Naive thymus-derived CD4-positive, alpha-beta T cell (primary cell): ENCODE results near the gene FYN. TPM values are rescaled to one million over a fixed set of nuclear protein-coding genes. Genes with fewer than 3 reads are reported as not detected.

Experiments
- ATAC-seq: fragments of 150-1000 bp; cut with Tn5 transposase; 2 replicates; pipeline ENCODE4 v1.10.0; 2021; ENCODE audit warnings: mild to moderate bottlenecking, moderate library complexity
- CTCF ChIA-PET: fragments of 350-600 bp; sonication (Branson Sonifier 250); formaldehyde crosslinking; loops from one replicate; lab custom pipeline; 2021; ENCODE audit warnings: antibody characterized with exemption; lab: Charles Lee
- POLR2A ChIA-PET: fragments of 350-600 bp; sonication (Branson Sonifier 250); formaldehyde crosslinking; loops from one replicate; lab custom pipeline; 2021; ENCODE audit warnings: antibody characterized with exemption, inconsistent platforms; lab: Charles Lee
- DNase-seq, 9 donors: peaks; one replicate each; pipeline versions ENCODE4 v3.0.0 to v3.0.0-alpha.2; 2020 to 2022; ENCODE audit warnings: mixed read lengths in 1 of 9
- H3K27ac ChIP-seq: one replicate; pipeline ENCODE4 v1.7.0; 2013; ENCODE audit warnings: mild to moderate bottlenecking, low read depth, low read length, moderate library complexity
- H3K27me3 ChIP-seq, 2 donors: one replicate each; pipeline ENCODE4 v1.7.0; 2013; ENCODE audit warnings: low read length in 2 of 2, mild to moderate bottlenecking in 2 of 2, moderate library complexity in 2 of 2; ENCODE audit not compliant: control insufficient read depth in 2 of 2, insufficient read depth in 2 of 2
- H3K36me3 ChIP-seq, 3 experiments: 1 replicate in 2 of 3; 2 replicates in 1 of 3; pipeline ENCODE4 v1.7.0; 2013; ENCODE audit warnings: low read length in 3 of 3, mild to moderate bottlenecking in 3 of 3, moderate library complexity in 1 of 3; ENCODE audit not compliant: insufficient read depth in 3 of 3, control insufficient read depth in 2 of 3
- H3K4me1 ChIP-seq, 2 donors: one replicate each; pipeline ENCODE4 v1.7.0; 2013; ENCODE audit warnings: low read length in 2 of 2, mild to moderate bottlenecking in 2 of 2, moderate library complexity in 1 of 2; ENCODE audit not compliant: control insufficient read depth in 2 of 2, insufficient read depth in 2 of 2
- H3K4me3 ChIP-seq: 2 replicates; pipeline ENCODE4 v1.7.0; 2013; ENCODE audit warnings: mild to moderate bottlenecking, low read length
- H3K9me3 ChIP-seq, 3 experiments: 1 replicate in 2 of 3; 2 replicates in 1 of 3; pipeline ENCODE4 v1.7.0; 2013; ENCODE audit warnings: low read length in 3 of 3; ENCODE audit not compliant: control insufficient read depth in 2 of 3
- H3K27ac Mint-ChIP-seq, 9 donors: one replicate each; pipeline ENCODE4 v1.8.0; 2020 to 2022; ENCODE audit warnings: mixed read lengths in 9 of 9, mild to moderate bottlenecking in 8 of 9, moderate library complexity in 5 of 9, inconsistent platforms in 2 of 9
- H3K27me3 Mint-ChIP-seq, 5 donors: one replicate each; pipeline ENCODE4 v1.8.0; 2021 to 2022; ENCODE audit warnings: mixed read lengths in 5 of 5, mild to moderate bottlenecking in 1 of 5
- H3K36me3 Mint-ChIP-seq, 5 donors: one replicate each; pipeline ENCODE4 v1.8.0; 2020 to 2022; ENCODE audit warnings: mixed read lengths in 5 of 5, mild to moderate bottlenecking in 3 of 5, inconsistent platforms in 1 of 5
- H3K4me1 Mint-ChIP-seq, 7 donors: one replicate each; pipeline ENCODE4 v1.8.0; 2020 to 2022; ENCODE audit warnings: mixed read lengths in 7 of 7, mild to moderate bottlenecking in 3 of 7, inconsistent platforms in 1 of 7
- H3K4me3 Mint-ChIP-seq, 10 donors: one replicate each; pipeline ENCODE4 v1.8.0; 2020 to 2022; ENCODE audit warnings: mild to moderate bottlenecking in 10 of 10, mixed read lengths in 10 of 10, moderate library complexity in 6 of 10, inconsistent platforms in 2 of 10
- H3K9me3 Mint-ChIP-seq, 11 donors: one replicate each; pipeline ENCODE4 v1.8.0; 2020 to 2022; ENCODE audit warnings: mixed read lengths in 11 of 11, mild to moderate bottlenecking in 4 of 11, inconsistent platforms in 1 of 11, moderate library complexity in 1 of 11
- intact Hi-C, 2 donors: fragments of 100-400 bp; cut with micrococcal nuclease; formaldehyde crosslinking; loops; one replicate each; pipeline ENCODE4 v1.15.1; 2023
- polyA plus RNA-seq, 2 donors: library from polyadenylated mRNA; unstranded; fragments of 300-500 nt; fragmentation: Illumina TruSeq; gene quantifications; one replicate each; pipeline ENCODE4 v1.2.3, GENCODE V29; 2021
- total RNA-seq, 6 experiments: library from RNA in 5 of 6; stranded (reverse) in 5 of 6; gene quantifications; 1 replicate in 5 of 6; 2 replicates in 1 of 6; pipeline ENCODE4 v1.2.3 and lab custom pipeline; 2021 to 2026

The FYN gene
- total and polyA plus RNA-seq, 7 experiments from 2014 or later = 200 to 720 (median 430) TPM

DNA sequence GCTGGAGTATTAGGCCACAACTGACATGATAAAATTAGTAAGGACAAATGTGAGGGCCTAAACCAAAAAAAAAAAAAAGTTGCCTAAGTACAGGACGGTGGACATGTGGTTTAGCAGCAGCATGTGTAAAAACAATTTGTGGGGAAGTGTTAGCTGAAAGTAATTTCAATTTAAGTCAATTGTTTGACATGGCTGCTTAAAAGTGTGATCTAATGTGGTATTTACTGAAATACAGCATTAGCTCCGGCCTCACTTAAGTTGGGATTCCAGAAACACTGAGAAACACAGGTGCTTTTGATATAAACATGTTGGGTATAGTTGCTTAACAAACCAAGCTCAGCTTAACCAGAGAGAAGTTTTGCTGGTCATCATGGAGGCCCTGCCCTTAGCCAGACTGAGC is 119.7 kb downstream of the FYN start:
- Histone ChIP-seq H3K36me3 (no peaks in the 10 kb centered on the region), H3K4me1 (peaks cover 81 to 92% of the 10 kb centered on the region in 2 donors), H3K4me3 (no peak overlapping the region), H3K27ac (peak overlapping the region; percentile 97), H3K9me3 (no peaks in the 10 kb centered on the region), H3K27me3 (no peaks in the 10 kb centered on the region)
- H3K4me3 Mint-ChIP-seq = peak overlapping the region; percentile 11 to 82 (median 62)
- intact Hi-C loops = loop anchor here (5.0 to 10.0 kb wide), 2 partner anchors 271 to 669 kb away; partner anchors contain the start of genes REV3L (in 1 of the 2) and SLC16A10 (in 1 of the 2)
- no peaks in the 10 kb centered on the region for H3K27me3 Mint-ChIP-seq
- peaks cover 0 to 5% (median 0%) of the 10 kb centered on the region in 11 donors for H3K9me3 Mint-ChIP-seq
- no peak for DNase-seq
- H3K27ac Mint-ChIP-seq = peak overlapping the region; percentile 90 to 100 (median 98)
- H3K4me1 Mint-ChIP-seq = peaks cover 51 to 98% (median 95%) of the 10 kb centered on the region in 7 donors
- ChIA-PET CTCF (interaction anchor here (0.6 to 2.3 kb wide), 7 partner anchors 8 to 103 kb away, joined by 3 to 13 read pairs (median 5); no protein-coding TSS in a partner anchor), POLR2A (interaction anchor here (0.7 to 2.5 kb wide), 11 partner anchors 9 to 320 kb away, joined by 3 to 9 read pairs (median 5); no protein-coding TSS in a partner anchor)
- no peak for ATAC-seq
- peaks cover 4 to 49% (median 33%) of the 10 kb centered on the region in 5 donors for H3K36me3 Mint-ChIP-seq

DNA sequence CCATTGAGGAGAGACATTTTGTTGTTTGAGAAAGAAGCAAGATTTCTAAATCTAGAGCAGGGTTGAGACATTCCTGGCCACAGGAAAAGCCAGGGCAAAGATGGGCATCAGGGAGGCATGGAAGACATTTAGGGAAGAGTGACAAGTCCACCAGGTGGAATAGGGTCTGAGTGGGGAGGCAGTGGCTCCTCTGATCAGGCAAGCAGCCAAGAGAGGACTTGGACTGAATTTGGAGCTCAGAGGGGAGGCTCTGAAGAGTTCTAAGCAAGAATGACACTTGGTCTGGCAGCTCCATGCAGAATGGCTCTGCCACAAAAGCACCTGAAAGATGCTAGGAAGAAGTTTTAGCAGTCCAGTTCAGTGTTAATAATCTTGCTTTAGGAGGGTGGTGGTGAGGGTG is 120.8 kb downstream of the FYN start:
- H3K27me3 ChIP-seq = no peaks in the 10 kb centered on the region
- CTCF ChIA-PET = interaction anchor here (1.2 to 2.3 kb wide), 3 partner anchors 43 to 121 kb away, joined by 3 to 13 read pairs (median 6); partner anchors contain the start of gene FYN
- DNase-seq (no peak), ATAC-seq (no peak)
- H3K4me1 ChIP-seq = peaks cover 91% of the 10 kb centered on the region in 2 donors
- Mint-ChIP-seq H3K27me3 (no peaks in the 10 kb centered on the region), H3K27ac (peak overlapping the region; percentile 90 to 100 (median 98)), H3K36me3 (peaks cover 4 to 53% (median 43%) of the 10 kb centered on the region in 5 donors), H3K4me1 (peaks cover 58 to 98% (median 95%) of the 10 kb centered on the region in 7 donors), H3K9me3 (peaks cover 0 to 5% (median 0%) of the 10 kb centered on the region in 11 donors), H3K4me3 (peak overlapping the region; percentile 48 to 83 (median 68))
- POLR2A ChIA-PET = interaction anchor here (0.7 to 2.5 kb wide), 10 partner anchors 9 to 72 kb away, joined by 3 to 9 read pairs (median 6); no protein-coding TSS in a partner anchor
- intact Hi-C loops = loop anchor here (5.0 to 10.0 kb wide), 2 partner anchors 270 to 668 kb away; partner anchors contain the start of genes REV3L (in 1 of the 2) and SLC16A10 (in 1 of the 2)
- peak overlapping the region; percentile 19 for H3K4me3 ChIP-seq
- H3K36me3 ChIP-seq = no peaks in the 10 kb centered on the region
- H3K9me3 ChIP-seq = no peaks in the 10 kb centered on the region
- H3K27ac ChIP-seq = peak overlapping the region; percentile 97

DNA sequence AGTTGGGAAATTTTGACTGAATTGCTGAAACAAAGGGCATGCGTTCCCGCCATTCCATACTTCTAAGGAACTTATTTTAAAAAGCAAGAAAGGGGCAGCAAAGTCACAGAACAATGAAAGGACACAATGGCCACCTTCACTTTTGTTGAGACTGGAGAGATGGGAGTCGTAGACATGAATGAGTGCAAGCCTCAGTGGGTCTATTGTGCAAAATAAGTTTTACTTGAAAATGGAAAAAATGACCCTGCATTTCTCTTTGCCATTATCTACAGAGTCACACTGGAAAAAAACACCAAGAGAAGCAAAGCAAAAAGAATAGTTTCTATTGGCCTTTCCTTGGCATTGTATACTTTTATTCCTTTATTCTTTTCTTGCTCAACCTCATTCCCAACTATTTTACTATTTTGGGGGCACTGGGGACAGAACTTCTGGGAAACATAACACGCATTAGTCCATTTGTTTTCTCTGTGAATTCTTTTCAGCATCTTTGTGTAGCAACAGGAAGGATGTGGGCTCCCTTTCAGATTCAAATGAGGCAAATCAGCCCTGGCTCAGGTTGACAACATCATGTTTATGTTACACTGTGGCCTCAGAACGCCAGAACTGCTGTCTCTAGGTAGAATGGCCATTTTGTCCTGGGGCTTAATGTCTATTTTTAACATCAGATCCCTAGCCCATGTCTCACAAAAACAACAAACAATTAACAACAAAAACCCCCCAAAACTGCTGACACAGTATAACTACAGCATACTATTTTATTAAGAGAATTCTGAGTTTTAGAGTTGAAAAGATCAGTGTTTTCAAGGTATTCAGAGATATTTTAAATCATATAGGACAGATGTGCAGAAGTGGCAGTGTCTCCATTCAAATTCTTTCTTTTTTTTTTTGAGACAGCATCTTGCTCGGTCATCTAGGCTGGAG is 122.2 kb downstream of the FYN start:
- Histone ChIP-seq H3K27me3 (no peaks in the 10 kb centered on the region), H3K9me3 (no peaks in the 10 kb centered on the region), H3K27ac (peak overlapping the region; percentile 97), H3K4me1 (peaks cover 94 to 95% of the 10 kb centered on the region in 2 donors), H3K4me3 (peak overlapping the region; percentile 41), H3K36me3 (no peaks in the 10 kb centered on the region)
- DNase-seq = peak in 7 of 9 donors; percentile 72 to 85 (median 81)
- POLR2A ChIA-PET = interaction anchor here (0.6 to 2.5 kb wide), 2 partner anchors 11 to 25 kb away, joined by 3 to 8 read pairs; no protein-coding TSS in a partner anchor
- Mint-ChIP-seq H3K36me3 (peaks cover 4 to 57% (median 44%) of the 10 kb centered on the region in 5 donors), H3K4me3 (peak overlapping the region; percentile 58 to 82 (median 73)), H3K27ac (peak overlapping the region; percentile 93 to 100 (median 98)), H3K4me1 (peaks cover 67 to 100% (median 99%) of the 10 kb centered on the region in 7 donors), H3K9me3 (peaks cover 0 to 5% (median 0%) of the 10 kb centered on the region in 11 donors), H3K27me3 (no peaks in the 10 kb centered on the region)
- intact Hi-C loops = loop anchor here (1.0 to 10.0 kb wide), 13 partner anchors 8 to 666 kb away; partner anchors contain the start of genes FYN (in 2 of the 2), REV3L (in 1 of the 2) and SLC16A10 (in 1 of the 2)
- CTCF ChIA-PET = interaction anchor here (1.5 kb wide), 1 partner anchor 122 kb away, joined by 3 read pairs; the partner anchor contains the start of gene FYN
- peak; percentile 94 for ATAC-seq

DNA sequence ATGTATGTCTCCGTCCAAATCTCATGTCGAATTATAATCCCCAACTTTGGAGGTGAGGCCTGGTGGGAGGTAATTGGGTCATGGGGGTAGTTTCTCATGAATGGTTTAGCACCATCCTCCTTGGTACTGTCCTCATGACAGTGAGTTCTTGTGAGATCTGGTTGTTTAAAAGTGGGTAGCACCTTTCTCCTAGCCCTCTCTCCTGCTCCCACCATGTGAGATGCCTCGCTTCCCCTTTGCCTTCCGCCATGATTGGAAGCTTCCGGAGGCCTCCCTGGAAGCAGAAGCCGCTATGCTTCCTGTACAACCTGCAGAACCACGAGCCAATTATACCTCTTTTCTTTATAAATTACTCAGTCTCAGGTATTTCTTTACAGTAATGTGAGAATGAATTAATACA is 123.1 kb downstream of the FYN start:
- Mint-ChIP-seq H3K4me1 (peaks cover 68 to 100% (median 99%) of the 10 kb centered on the region in 7 donors), H3K36me3 (peaks cover 4 to 60% (median 41%) of the 10 kb centered on the region in 5 donors), H3K27me3 (no peaks in the 10 kb centered on the region), H3K4me3 (peak overlapping the region; percentile 0 to 82 (median 73)), H3K27ac (peak overlapping the region; percentile 93 to 100 (median 98)), H3K9me3 (peaks cover 0 to 5% (median 0%) of the 10 kb centered on the region in 11 donors)
- H3K27me3 ChIP-seq = no peaks in the 10 kb centered on the region
- ATAC-seq = no peak
- intact Hi-C loops = loop anchor here (2.0 to 10.0 kb wide), 8 partner anchors 15 to 665 kb away; partner anchors contain the start of genes FYN (in 1 of the 2), REV3L (in 1 of the 2) and SLC16A10 (in 1 of the 2)
- DNase-seq = no peak
- peaks cover 94 to 97% of the 10 kb centered on the region in 2 donors for H3K4me1 ChIP-seq
- H3K9me3 ChIP-seq = no peaks in the 10 kb centered on the region
- ChIA-PET POLR2A (interaction anchor here (1.3 to 1.8 kb wide), 2 partner anchors 11 to 13 kb away, joined by 3 to 9 read pairs; no protein-coding TSS in a partner anchor), CTCF (no interaction called here)
- peak overlapping the region; percentile 21 for H3K4me3 ChIP-seq
- H3K27ac ChIP-seq = peak overlapping the region; percentile 97
- no peaks in the 10 kb centered on the region for H3K36me3 ChIP-seq

DNA sequence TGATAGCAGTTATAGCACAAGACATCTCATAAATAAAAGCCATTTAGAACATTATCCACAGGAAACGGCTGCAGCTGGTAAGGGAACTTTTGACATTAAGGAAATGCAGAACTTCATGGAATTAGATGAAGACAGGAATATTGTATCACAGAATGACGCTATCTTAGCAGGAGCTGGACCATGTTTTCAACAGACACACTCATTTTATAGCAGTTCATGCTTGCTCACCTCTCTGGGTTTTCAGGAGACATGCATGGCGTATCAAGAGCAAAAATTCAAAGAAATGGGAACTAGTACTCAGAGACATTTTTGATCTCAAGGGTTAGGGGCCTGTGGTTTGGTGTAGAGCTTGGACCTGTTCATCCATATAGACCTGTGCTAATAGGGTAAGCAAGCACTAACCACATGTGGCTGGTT is 125.0 kb downstream of the FYN start:
- peaks cover 0 to 5% (median 0%) of the 10 kb centered on the region in 11 donors for H3K9me3 Mint-ChIP-seq
- Histone ChIP-seq H3K4me3 (no peak overlapping the region), H3K4me1 (peaks cover 78 to 94% of the 10 kb centered on the region in 2 donors), H3K27ac (peak overlapping the region; percentile 64), H3K9me3 (no peaks in the 10 kb centered on the region), H3K27me3 (no peaks in the 10 kb centered on the region), H3K36me3 (no peaks in the 10 kb centered on the region)
- no peaks in the 10 kb centered on the region for H3K27me3 Mint-ChIP-seq
- ATAC-seq (no peak), DNase-seq (no peak)
- intact Hi-C loops = no loop called here
- ChIA-PET CTCF (no interaction called here), POLR2A (interaction anchor here (0.7 to 2.6 kb wide), 8 partner anchors 11 to 245 kb away, joined by 3 to 9 read pairs (median 4); no protein-coding TSS in a partner anchor)
- peaks cover 9 to 55% (median 31%) of the 10 kb centered on the region in 5 donors for H3K36me3 Mint-ChIP-seq
- H3K4me1 Mint-ChIP-seq = peaks cover 55 to 100% (median 98%) of the 10 kb centered on the region in 7 donors
- peak overlapping the region; percentile 67 to 100 (median 94) for H3K27ac Mint-ChIP-seq
- H3K4me3 Mint-ChIP-seq = peak overlapping the region in 9 of 10 donors; percentile 14 to 64 (median 37)
